ENCODE results near the gene PPM1L.

Gene PPM1L

DNA sequence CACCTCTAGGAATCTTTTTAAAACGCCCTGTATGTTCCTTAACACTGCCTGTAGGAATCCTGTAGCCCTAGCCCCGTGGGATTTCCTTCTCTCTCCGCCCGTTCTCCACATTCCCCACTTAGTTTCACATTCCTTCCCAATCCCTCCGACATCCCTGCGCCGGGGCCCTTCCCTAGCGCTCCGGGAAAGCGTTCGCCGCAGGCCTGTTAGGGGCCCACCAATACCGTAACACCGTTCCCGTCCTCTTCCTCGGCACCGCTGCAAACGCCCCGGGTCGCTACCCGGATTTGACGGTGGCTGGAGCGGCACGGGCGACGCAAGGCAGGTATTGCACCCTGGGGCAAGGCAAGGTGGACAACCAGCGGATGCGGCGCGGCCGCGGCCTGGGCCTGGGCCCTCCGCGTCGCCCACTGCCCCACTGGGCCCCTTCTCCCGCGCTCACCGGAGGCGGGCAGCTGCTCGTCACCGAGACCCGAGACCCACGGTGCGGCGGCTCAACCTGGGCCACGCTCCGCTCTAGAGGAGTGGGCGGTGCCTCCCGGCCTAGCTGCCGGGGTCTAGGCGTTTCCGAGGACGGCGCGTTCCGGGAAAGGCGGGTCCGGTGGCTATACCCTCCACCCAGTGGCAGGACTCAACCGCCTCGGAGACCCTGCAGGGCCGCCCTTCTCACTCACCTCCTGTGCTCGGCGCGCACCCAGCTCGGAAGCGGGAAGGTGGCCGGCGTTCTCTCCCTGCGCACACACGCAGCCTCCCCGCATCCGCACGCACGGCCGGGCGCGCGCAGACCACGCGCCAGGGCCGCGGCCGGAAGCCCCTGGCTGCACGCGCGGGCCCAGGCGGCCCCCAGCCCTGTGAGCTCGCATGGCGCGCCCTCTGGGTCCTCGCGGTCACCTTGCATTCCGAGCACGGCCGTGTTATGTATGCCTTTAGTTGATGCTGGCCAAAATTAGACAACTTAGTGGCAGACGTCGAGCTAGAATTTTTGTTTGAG, 348.8 kb downstream of the PPM1L start, which contains the start of gene B3GALNT1:
B3GALNT1 (minus strand) TSS at position 789 of the 991 bp plus-strand sequence. CDS start 18,595 bp downstream, outside the sequence.
- DNase-seq (ENCODE audit: low read depth in 1 of 2, low spot score in 1 of 2) = no peak
- no peak for TF ChIP-seq GABPA (IDR thresholded peaks at IDR 0.05; ENCODE audit: low read depth)
- TF ChIP-seq, protein P1, sequence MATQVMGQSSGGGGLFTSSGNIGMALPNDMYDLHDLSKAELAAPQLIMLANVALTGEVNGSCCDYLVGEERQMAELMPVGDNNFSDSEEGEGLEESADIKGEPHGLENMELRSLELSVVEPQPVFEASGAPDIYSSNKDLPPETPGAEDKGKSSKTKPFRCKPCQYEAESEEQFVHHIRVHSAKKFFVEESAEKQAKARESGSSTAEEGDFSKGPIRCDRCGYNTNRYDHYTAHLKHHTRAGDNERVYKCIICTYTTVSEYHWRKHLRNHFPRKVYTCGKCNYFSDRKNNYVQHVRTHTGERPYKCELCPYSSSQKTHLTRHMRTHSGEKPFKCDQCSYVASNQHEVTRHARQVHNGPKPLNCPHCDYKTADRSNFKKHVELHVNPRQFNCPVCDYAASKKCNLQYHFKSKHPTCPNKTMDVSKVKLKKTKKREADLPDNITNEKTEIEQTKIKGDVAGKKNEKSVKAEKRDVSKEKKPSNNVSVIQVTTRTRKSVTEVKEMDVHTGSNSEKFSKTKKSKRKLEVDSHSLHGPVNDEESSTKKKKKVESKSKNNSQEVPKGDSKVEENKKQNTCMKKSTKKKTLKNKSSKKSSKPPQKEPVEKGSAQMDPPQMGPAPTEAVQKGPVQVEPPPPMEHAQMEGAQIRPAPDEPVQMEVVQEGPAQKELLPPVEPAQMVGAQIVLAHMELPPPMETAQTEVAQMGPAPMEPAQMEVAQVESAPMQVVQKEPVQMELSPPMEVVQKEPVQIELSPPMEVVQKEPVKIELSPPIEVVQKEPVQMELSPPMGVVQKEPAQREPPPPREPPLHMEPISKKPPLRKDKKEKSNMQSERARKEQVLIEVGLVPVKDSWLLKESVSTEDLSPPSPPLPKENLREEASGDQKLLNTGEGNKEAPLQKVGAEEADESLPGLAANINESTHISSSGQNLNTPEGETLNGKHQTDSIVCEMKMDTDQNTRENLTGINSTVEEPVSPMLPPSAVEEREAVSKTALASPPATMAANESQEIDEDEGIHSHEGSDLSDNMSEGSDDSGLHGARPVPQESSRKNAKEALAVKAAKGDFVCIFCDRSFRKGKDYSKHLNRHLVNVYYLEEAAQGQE (IDR thresholded peaks at IDR 0.05; ENCODE audit: insufficient replicate concordance, low read depth) = no peak
- TF ChIP-seq, protein P2, sequence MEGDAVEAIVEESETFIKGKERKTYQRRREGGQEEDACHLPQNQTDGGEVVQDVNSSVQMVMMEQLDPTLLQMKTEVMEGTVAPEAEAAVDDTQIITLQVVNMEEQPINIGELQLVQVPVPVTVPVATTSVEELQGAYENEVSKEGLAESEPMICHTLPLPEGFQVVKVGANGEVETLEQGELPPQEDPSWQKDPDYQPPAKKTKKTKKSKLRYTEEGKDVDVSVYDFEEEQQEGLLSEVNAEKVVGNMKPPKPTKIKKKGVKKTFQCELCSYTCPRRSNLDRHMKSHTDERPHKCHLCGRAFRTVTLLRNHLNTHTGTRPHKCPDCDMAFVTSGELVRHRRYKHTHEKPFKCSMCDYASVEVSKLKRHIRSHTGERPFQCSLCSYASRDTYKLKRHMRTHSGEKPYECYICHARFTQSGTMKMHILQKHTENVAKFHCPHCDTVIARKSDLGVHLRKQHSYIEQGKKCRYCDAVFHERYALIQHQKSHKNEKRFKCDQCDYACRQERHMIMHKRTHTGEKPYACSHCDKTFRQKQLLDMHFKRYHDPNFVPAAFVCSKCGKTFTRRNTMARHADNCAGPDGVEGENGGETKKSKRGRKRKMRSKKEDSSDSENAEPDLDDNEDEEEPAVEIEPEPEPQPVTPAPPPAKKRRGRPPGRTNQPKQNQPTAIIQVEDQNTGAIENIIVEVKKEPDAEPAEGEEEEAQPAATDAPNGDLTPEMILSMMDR (IDR thresholded peaks at IDR 0.05; ENCODE audit: insufficient read depth, low read length) = no peak
- no peak for TF ChIP-seq SPI1 (IDR thresholded peaks at IDR 0.05; ENCODE audit: borderline replicate concordance, low read depth)
- no peak for TF ChIP-seq POLR2AphosphoS5 (IDR thresholded peaks at IDR 0.05; ENCODE audit: low read depth)
- no peak within 1 kb of the TSS for H3K27ac ChIP-seq (replicated peaks)
- H3K4me3 ChIP-seq (replicated peaks; ENCODE audit: insufficient read depth, low read length) = peak within 1 kb of the TSS; percentile 34
- peaks cover 17% of the 10 kb centered on the region for H3K27me3 ChIP-seq (ENCODE audit: insufficient read depth, poor library complexity, severe bottlenecking)

DNA sequence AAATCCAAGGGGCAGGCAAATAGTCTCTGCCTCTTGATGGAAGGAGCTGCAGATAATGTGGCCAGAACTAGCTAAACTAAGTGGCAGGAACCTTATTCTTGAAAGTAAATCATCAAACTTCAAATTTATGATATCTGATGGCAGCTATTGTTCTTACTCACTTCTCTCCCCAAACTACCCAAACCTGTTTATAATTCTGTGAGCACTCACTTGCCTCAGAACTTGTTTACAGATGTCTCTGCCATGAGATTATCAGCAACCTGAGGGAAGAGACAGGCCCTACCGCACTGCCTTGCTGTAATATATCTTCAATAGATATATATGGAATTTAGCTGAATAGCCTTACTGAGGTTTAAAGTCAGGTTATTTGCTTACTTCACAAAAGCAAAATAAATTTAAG, 351.3 kb downstream of the PPM1L start:
- TF ChIP-seq SPI1 (IDR thresholded peaks at IDR 0.05; ENCODE audit: borderline replicate concordance, low read depth) = no peak
- TF ChIP-seq, protein P1 (IDR thresholded peaks at IDR 0.05; ENCODE audit: insufficient replicate concordance, low read depth) = no peak
- TF ChIP-seq POLR2AphosphoS5 (IDR thresholded peaks at IDR 0.05; ENCODE audit: low read depth) = no peak
- TF ChIP-seq GABPA (IDR thresholded peaks at IDR 0.05; ENCODE audit: low read depth) = no peak
- TF ChIP-seq, protein P2 (IDR thresholded peaks at IDR 0.05; ENCODE audit: insufficient read depth, low read length) = no peak
- Histone ChIP-seq H3K27me3 (ENCODE audit: insufficient read depth, poor library complexity, severe bottlenecking) (peaks cover 15% of the 10 kb centered on the region), H3K4me3 (replicated peaks; ENCODE audit: insufficient read depth, low read length) (no peak overlapping the region), H3K27ac (replicated peaks) (no peak overlapping the region)
- DNase-seq (ENCODE audit: low read depth in 1 of 2, low spot score in 1 of 2) = no peak

DNA sequence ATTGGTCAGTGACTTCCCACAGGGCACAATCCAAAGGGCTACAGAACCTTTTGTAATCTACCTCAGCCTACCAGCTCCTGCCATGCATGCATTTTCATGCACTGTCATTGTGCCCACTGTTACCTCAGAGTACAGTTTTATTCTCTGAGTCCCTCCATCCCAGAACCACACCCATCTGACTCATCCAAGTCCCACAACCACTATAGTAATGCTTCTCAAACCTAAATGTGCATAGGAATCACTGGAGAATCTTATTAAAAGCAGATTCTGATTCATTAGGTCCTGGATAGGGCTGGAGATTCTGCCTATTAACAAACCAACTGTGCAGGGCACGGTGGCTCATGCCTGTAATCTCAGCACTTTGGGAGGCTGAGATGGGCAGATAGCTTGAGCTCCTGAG, 352.8 kb downstream of the PPM1L start:
- no peak overlapping the region for H3K4me3 ChIP-seq (replicated peaks; ENCODE audit: insufficient read depth, low read length)
- TF ChIP-seq, protein P1 (IDR thresholded peaks at IDR 0.05; ENCODE audit: insufficient replicate concordance, low read depth) = no peak
- TF ChIP-seq, protein P2 (IDR thresholded peaks at IDR 0.05; ENCODE audit: insufficient read depth, low read length) = no peak
- no peak for TF ChIP-seq GABPA (IDR thresholded peaks at IDR 0.05; ENCODE audit: low read depth)
- H3K27ac ChIP-seq (replicated peaks) = no peak overlapping the region
- DNase-seq (ENCODE audit: low read depth in 1 of 2, low spot score in 1 of 2) = no peak
- peaks cover 15% of the 10 kb centered on the region for H3K27me3 ChIP-seq (ENCODE audit: insufficient read depth, poor library complexity, severe bottlenecking)
